Astrocyte of the cerebellum (primary cell): ENCODE data around the gene CCDC47.

Source experiments
- DNase-seq: peaks from one replicate; pipeline ENCODE4 v3.0.0-alpha.2; 2011; ENCODE audit warnings: low read depth
- H3K4me3 ChIP-seq: 2 replicates; pipeline ENCODE4 v1.5.1; 2011; ENCODE audit warnings: mild to moderate bottlenecking, low read depth, low read length, moderate library complexity
- in situ Hi-C: cut with HindIII; loops from 2 replicates; pipeline ENCODE4 v1.10.0; 2017; ENCODE audit warnings: low sequenced_read_pairs
- TF ChIP-seq, protein P1 (sequence below): IDR thresholded peaks from 2 replicates; pipeline ENCODE4 v1.5.1; 2012; ENCODE audit warnings: low read length, low read depth, moderate library complexity, mild to moderate bottlenecking; ENCODE audit errors: missing control alignments

The CCDC47 gene

DNA sequence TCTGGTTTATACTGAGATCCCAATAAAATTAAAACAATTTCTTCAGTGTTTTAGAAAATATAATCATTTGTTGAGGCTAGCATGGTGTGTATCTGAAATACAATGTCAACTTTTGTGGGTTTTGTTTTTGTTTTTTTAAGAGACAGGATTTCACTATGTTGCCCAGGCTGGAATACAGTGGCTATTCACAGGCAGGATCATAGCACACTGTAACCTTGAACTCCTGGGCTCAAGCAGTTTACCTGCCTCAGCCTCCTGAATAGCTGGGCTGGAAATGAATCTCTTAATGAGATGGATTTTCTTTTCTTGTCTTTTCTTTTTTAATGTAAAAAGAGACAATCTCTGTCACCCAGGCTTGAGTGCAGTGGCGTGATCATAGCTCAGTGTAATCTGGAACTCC is 12.7 kb upstream of the CCDC47 start:
- in situ Hi-C loops, result no loop called here
- DNase-seq, result no peak
- no peak overlapping the region for H3K4me3 ChIP-seq

DNA sequence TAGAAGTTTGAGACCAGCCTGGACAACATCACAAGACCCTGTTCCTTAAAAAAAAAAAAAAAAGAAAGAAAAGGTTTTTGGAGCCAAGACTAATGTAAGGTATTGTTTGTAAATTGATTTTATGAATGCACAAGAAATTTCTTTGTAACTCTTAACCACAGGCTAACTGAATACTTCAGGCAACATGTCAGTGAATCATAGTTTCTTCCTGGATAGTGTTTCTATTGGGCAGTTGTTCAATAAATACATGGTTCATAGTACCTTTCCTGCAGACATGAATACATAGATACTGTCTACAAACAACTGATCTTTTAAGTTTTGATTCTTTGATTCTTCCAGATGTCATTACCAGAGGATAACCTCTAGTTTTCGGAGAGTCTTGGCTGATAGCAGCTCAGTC is 12.2 kb upstream of the CCDC47 start:
- DNase-seq, result peak; percentile 38
- in situ Hi-C loops, result no loop called here
- no peak overlapping the region for H3K4me3 ChIP-seq
- TF ChIP-seq, protein P1, sequence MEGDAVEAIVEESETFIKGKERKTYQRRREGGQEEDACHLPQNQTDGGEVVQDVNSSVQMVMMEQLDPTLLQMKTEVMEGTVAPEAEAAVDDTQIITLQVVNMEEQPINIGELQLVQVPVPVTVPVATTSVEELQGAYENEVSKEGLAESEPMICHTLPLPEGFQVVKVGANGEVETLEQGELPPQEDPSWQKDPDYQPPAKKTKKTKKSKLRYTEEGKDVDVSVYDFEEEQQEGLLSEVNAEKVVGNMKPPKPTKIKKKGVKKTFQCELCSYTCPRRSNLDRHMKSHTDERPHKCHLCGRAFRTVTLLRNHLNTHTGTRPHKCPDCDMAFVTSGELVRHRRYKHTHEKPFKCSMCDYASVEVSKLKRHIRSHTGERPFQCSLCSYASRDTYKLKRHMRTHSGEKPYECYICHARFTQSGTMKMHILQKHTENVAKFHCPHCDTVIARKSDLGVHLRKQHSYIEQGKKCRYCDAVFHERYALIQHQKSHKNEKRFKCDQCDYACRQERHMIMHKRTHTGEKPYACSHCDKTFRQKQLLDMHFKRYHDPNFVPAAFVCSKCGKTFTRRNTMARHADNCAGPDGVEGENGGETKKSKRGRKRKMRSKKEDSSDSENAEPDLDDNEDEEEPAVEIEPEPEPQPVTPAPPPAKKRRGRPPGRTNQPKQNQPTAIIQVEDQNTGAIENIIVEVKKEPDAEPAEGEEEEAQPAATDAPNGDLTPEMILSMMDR, result no peak

More for the DNA sequence above, 12.7 kb upstream of the CCDC47 start:
- TF ChIP-seq, protein P1, result no peak

DNA sequence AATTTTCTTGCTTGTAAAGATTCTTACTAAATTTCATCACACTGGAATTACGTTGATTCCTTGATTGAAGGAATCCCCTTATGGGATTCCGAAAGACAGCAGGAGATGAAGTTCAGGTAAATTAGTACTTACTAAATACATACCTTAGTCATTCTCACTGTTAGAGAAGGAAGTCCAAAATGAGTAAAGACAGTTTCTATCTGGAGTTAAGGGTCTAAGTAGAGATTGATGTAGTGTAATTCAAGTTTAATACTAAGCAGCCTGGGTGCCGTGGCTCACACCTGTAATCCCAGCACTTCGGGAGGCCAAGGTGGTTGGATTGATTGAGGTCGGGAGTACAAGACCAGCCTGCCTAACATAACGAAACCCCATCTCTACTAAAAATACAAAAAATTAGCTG is 10.1 kb upstream of the CCDC47 start:
- TF ChIP-seq, protein P1, result no peak
- in situ Hi-C loops, result no loop called here
- no peak for DNase-seq
- no peak overlapping the region for H3K4me3 ChIP-seq

DNA sequence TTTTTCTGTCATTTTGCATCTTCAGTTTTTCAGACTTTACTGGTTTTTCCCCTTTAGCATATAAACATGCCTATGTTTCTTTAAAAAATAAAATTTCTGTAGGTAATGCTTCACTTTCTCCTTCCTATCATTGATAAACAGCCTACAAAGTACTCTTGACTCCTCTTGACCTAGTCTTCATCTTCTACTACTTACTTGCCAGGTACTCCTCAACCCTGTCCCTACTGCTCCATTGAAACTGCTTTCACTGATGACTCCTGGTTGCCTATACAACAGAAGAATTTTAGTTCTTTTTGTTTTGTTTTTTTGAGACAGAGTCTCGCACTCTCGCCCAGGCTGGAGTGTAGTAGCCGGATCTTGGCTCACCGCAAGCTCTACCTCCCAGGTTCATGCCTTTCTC is 7.5 kb upstream of the CCDC47 start:
- DNase-seq, result no peak
- H3K4me3 ChIP-seq, result no peak overlapping the region
- in situ Hi-C loops, result no loop called here
- TF ChIP-seq, protein P1, result no peak

GRCh38 chr17:63780507-63780906 is 7.1 kb upstream of the CCDC47 start:
- no peak for DNase-seq
- in situ Hi-C loops, result no loop called here
- H3K4me3 ChIP-seq, result no peak overlapping the region
- TF ChIP-seq, protein P1, result no peak

DNA sequence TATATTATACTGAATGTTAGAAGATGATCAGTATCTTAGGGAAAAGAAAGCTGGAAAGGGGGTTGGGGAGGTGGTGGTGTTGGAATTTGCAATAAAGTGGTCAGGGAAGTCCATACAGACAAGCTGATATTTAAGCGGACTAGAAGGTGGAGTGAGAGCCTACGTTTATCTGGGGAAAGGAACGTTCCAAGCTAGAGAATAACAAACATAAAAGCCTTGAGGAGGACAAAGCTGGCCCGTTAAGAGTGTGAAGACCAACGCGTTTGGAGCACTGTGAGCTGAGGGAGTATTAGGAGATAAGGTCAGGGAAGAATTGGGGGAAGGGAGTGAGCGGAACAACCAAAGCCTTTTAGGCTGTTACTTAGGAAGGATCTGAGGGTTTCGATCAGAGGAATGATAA is 2.0 kb upstream of the CCDC47 start:
- peak overlapping the region; percentile 82 for H3K4me3 ChIP-seq
- DNase-seq, result no peak
- in situ Hi-C loops, result no loop called here
- TF ChIP-seq, protein P1, result no peak

GRCh38 chr17:63774969-63775265 is 1.5 kb upstream of the CCDC47 start:
- in situ Hi-C loops, result no loop called here
- no peak for DNase-seq
- TF ChIP-seq, protein P1, result no peak
- H3K4me3 ChIP-seq, result peak overlapping the region; percentile 82
